M059J (cell line): ENCODE measurements around the gene RINL. TPM values are rescaled to one million over a fixed set of nuclear protein-coding genes. Genes with fewer than 3 reads are reported as not detected.
A peak's percentile ranks its signal among the peaks of the same experiment; 100 is the strongest.

ENCODE experiments used
- DNase-seq: peaks from one replicate; pipeline ENCODE4 v3.0.0-alpha.2; 2012; ENCODE audit warnings: low read depth
- total RNA-seq: library from RNA; depleted of rRNA; stranded (reverse); fragments of >200 nt; shearing (Covaris generic); gene quantifications from 2 replicates; pipeline ENCODE4 v1.2.3, GENCODE V29; 2014

The RINL gene
- total RNA-seq, 1 experiment from 2014 or later: 1.0 TPM

DNA sequence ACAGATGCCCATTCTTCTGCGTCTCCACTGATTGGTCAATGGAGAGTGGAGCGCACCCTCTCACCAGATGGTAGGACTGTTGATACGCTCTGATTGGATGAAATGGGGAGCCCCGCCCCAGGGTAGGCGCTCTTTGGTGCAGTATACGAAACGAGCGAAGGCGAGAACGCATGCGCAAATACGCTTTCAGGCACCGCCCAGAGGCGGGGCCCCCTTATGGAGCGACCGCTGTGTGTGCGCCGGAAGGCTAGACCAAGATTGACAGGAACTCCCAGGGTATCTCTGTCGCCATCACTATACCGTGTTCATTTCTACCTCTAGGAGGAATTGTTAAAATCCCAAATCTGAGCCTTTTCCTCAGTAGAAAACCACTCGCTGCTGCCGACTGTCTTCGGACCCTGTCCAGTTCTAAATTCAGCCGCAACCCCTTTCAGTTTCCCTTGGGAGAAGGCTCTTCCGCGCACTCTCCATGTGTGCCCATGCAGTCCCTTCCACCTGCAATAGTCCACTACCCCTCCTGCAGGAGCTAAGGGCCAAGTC lies 27.6 kb downstream of the RINL start:
- no peak for DNase-seq

DNA sequence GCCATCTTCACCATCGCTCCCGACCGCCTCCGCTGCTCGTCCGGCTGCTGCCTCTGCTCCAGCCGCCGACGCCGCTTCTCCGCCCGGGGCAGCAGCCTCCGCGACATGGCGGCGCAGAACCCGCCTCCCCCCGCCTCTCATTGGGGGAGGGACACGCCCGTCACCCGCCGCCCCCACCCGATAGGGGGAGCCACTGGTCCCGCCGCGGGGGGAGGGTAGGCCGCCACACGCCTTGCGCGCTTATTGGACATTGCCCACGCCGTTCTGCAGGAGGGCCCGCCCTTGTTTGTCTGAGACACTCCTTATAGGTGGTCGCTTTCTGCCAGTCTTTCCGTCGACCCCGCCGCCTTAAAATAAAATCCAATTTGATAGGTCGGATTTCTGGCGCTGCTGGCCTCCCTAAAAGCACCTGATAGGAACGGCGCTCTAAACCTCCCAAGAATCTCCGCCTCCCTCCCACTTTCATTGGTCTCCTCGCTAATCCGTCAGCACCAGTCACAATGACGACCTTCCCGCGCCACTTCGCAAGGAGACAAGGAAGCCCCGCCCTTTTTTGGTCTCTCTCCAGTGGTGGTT lies 28.1 kb downstream of the RINL start, which contains the start of gene HNRNPL:
HNRNPL (minus strand) TSS at position 127 of the 576 bp plus-strand sequence; CDS start at position 107, 20 bp downstream.
- peak; percentile 100 for DNase-seq

GRCh38 chr19:38849147-38849859 lies 28.8 kb downstream of the RINL start:
- DNase-seq: peak; percentile 90

DNA sequence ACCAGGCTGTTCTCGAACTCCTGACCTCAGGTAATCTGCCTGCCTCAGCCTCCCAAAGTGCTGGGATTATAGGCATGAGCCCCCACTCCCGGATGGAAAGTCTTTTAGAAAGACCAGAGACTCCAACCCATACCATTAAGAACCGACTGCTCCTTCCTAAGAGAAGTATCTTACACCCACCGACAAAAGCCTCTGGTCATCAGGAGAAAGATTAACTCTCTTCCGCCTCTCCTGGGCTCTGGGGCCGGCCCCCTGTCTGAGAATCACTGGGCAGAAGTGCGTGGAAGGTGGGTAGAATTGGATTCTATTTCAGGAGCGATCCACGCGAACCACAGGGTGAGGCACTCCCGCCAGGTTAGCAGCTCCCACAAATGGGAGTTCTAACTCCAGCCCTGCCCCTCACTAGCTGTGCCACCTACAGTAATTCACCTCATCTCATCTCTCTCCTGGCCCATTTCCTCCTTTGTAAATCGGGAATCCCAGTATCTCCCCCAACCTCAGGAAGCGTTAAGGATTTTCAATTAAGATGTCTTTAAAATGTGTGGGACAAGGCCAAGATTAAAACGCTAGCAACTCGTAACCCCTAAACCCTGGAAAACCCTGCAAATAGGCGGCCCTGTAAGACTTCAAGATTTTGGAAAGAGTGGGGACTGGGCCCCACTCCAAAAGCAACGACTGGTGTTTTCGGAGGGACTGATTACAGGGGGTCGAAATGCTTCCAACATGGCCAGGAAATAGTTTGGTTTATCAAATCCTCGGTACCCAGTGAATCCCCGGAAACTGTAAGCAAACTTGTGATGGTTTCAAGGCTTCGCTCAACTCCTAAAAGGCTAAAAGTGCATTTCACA lies 29.6 kb downstream of the RINL start:
- DNase-seq: no peak

DNA sequence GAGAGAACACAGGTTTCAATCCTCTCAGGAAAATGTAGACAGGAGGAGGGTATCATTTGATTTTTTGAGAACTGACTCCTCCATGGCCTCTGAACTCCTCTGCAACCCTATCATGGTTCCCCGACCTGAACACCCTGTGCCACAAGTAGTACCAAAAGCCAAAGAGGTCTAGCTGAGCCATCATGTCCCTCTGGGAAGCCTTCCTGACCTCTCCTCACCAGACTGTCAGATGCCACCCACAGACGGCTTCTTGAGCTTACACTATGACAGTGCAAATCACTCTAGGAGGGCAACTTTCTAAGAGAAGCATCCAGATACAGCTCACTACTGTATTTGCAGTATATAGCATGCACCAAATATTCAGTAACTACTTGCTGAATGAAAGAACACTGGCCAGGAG lies 32.0 kb downstream of the RINL start:
- DNase-seq: no peak

DNA sequence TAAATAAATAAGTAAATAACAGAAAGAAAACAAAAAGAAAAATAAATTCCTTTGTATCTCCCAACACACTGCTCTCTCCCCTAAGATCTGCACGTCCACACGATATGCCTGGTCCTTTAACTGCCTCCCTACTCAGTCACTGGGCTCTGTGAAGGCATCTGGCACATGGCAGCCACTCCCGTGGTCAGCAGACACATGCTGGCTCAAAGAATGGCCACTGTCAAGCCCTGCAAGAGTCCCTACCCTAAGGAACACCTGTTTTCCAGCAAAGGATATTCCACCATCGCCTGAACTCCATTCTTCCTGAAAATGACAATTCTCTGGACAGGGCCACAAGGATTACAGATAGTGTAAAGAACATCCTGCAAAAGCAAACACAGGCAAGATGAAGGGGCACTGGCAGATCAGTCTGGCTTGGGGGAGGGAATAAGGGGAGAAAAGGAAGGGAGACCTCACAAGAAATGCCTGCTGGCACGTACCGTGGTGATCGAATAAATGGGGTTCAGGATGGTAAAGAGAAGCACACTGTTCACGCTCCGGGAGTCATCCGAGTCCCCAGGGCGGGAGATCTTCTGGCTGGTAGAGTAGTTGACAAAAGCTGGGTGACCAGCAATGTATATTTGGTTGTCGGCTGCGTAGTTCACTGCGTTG lies 32.6 kb downstream of the RINL start:
- no peak for DNase-seq

GRCh38 chr19:38844093-38844686 lies 33.9 kb downstream of the RINL start:
- DNase-seq: no peak

DNA sequence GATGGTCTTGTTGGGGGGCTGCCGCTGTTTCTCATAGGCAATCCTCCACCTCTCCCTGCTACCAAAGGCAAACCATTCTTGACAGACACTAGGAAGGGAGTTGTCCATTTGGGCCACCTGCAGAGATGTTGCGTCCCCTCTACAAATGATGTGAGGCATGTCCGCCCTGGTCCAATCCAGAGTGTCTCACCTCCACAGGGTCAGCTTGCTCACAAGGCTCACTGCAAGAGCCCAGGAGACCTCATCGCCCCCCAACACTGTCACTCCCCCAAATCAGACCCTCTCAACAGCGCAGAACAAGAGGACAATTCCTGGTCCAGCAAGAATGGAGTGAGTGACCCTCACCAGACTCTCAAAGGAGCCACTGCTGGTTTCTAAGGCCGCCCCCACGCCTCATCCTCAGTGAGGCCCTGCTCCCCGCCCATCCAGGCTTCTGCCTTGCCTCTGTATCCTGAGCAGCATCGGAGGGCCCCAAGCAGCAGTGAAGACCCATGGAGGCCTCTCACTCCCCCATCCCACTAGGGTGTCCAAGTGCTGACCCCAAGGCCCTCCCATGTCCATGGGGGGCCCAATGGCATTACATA lies 34.8 kb downstream of the RINL start:
- DNase-seq: no peak

GRCh38 chr19:38842439-38843174 lies 35.5 kb downstream of the RINL start:
- DNase-seq: no peak

GRCh38 chr19:38841787-38842438 lies 36.2 kb downstream of the RINL start:
- DNase-seq: no peak

- DNase-seq: no peak
Measured at GRCh38 chr19:38841180-38841766, 36.8 kb downstream of the RINL start.

GRCh38 chr19:38840583-38840968 lies 37.5 kb downstream of the RINL start:
- DNase-seq: no peak

- DNase-seq: peak; percentile 58
Measured at GRCh38 chr19:38839816-38840582, 38.1 kb downstream of the RINL start.

GRCh38 chr19:38838986-38839761 lies 38.9 kb downstream of the RINL start:
- no peak for DNase-seq

DNA sequence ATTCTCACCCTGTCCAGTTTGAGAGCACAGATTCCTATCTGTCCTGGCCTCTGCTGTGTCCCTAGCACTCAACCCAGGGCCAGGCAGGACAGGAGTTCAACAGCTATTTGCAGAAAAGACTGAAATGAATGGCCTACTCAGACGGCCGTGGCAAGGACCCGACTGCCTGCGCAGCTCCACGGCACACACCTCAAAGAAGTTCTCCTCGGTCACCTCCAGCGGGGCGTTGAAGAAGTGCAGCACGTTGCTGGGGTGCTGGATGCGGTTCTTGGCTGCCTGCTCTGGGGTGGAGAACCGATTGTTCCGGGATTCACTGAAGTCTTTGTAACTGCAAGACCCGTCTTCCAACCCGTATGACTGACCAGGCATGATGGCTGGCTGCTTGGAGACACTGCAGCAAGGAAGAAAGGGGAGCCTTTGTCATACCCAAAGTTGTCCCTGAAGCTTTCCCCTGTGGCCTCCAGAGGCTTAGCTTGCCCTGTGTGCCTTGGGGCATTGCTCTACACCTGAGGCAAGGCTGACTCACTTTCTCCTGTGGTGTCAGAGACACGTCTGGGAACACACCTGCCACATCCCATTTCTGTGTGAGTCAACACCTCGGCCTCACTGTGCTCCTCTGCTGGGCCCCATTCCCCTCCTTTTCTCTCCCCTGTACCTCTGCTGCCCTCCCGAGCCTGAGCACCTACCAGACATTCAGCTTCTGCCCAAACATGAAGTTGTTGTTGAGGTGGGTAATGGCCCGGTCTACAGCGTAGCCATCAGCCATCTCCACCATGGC lies 39.7 kb downstream of the RINL start:
- DNase-seq: peak; percentile 90

- DNase-seq: peak; percentile 97
Measured at GRCh38 chr19:38837656-38838121, 40.4 kb downstream of the RINL start.
